Mucosa of descending colon (tissue), 3 donors: Measurements from ENCODE around the gene INO80D. TPM values are rescaled to one million over a fixed set of nuclear protein-coding genes. Genes with fewer than 3 reads are reported as not detected.

Source experiments
- ATAC-seq: fragments of 200-7000 bp; cut with Tn5 transposase; one replicate; pipeline ENCODE4 v1.9.1; 2020; ENCODE audit warnings: mild to moderate bottlenecking, moderate library complexity
- DNase-seq, 3 donors: peaks; one replicate each; pipeline ENCODE4 v3.0.0-alpha.2; 2020
- H3K36me3 ChIP-seq: fragments of 200-600 bp; one replicate; pipeline ENCODE4 v1.8.0; 2021; ENCODE audit warnings: low read depth, mild to moderate bottlenecking
- H3K4me1 ChIP-seq: fragments of 200-600 bp; one replicate; pipeline ENCODE4 v1.8.0; 2021; ENCODE audit warnings: low read depth, mild to moderate bottlenecking
- H3K4me3 ChIP-seq: fragments of 200-600 bp; one replicate; pipeline ENCODE4 v1.8.0; 2021; ENCODE audit warnings: mild to moderate bottlenecking
- H3K9me3 ChIP-seq: fragments of 200-600 bp; one replicate; pipeline ENCODE4 v1.8.0; 2021; ENCODE audit warnings: mild to moderate bottlenecking
- CTCF ChIP-seq: fragments of 200-600 bp; IDR thresholded peaks from one replicate; pipeline ENCODE4 v1.8.0; 2022; ENCODE audit warnings: antibody characterized with exemption, mild to moderate bottlenecking
- intact Hi-C, 2 donors: fragments of 100-400 bp; cut with DNase I in 1 of 2; cut with micrococcal nuclease in 1 of 2; formaldehyde crosslinking; loops; one replicate each; pipeline versions ENCODE4 v1.11.0 to v1.11.1; 2022; cut with DNase I, micrococcal nuclease
- total RNA-seq, 3 donors: library from RNA; stranded (reverse); fragmentation: NEBNext Ultra II Directional in 2 of 3; extraction: Animal tissue kit (Norgen Biotek cat#: 25700) in 2 of 3; gene quantifications; one replicate each; pipeline versions ENCODE4 v1.2.1 to v1.2.4, GENCODE V29; 2021 to 2023
- donor health status: DM: no; HTN: no; CAD: no; lungs with moderate emphysema.
- donor health status: DM: no; HTN: no; CAD: no.
- donor health status: DM: no; HTN: yes; CAD: no.

The INO80D gene
- total RNA-seq, 3 donors from 2014 or later, result 27.3 to 36.2 (median 30.8) TPM

GRCh38 chr2:205967391-205968075 is 118.4 kb downstream of the INO80D start:
- ATAC-seq (no peak), DNase-seq (no peak)
- intact Hi-C loops, result no loop called here
- H3K4me3 ChIP-seq, result no peak overlapping the region
- TF ChIP-seq CTCF, result no peak
- H3K9me3 ChIP-seq, result no peaks in the 10 kb centered on the region
- no peaks in the 10 kb centered on the region for H3K36me3 ChIP-seq
- peaks cover 4% of the 10 kb centered on the region for H3K4me1 ChIP-seq

GRCh38 chr2:205965707-205966106 is 120.3 kb downstream of the INO80D start:
- ATAC-seq (no peak), DNase-seq (no peak)
- Histone ChIP-seq H3K9me3 (no peaks in the 10 kb centered on the region), H3K4me3 (no peak overlapping the region), H3K4me1 (no peaks in the 10 kb centered on the region), H3K36me3 (no peaks in the 10 kb centered on the region)
- intact Hi-C loops, result no loop called here
- TF ChIP-seq CTCF, result no peak

DNA sequence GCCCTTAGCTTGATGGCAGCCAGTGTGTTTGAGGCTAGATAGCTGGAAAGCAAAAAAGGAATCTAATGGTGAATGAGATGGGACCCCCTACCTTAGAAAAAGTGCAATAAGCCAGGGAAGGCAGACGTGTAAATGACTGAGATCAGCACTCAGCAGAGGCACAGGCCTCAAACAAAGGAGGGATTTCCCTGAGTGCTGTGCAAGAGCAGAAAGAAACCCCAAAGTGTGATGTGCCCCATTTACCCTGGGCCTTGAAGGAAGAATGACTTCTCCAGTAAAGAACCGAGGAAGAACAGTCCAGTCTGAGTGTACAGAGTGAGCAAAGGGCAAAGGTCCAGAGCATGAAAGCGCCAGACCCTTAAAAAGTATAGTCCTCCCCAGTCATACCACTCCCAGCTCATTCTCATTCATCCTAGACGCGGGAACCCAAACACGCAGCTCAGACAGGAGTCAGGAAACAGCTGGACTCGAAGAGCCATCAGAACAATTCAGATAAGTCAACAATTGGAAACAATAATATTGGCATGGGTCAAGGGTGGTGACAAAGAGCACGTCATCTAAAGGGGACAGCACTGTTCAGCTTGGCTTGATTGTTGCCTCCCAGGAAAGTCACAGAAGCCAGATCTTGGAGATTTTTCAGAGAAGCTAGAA is 121.7 kb downstream of the INO80D start:
- no peak for TF ChIP-seq CTCF

GRCh38 chr2:205959521-205959920 is 126.5 kb downstream of the INO80D start:
- no peaks in the 10 kb centered on the region for H3K9me3 ChIP-seq
- intact Hi-C loops, result no loop called here
- ATAC-seq (no peak), DNase-seq (no peak)
- no peak for TF ChIP-seq CTCF
- no peak overlapping the region for H3K4me3 ChIP-seq
- no peaks in the 10 kb centered on the region for H3K36me3 ChIP-seq
- H3K4me1 ChIP-seq, result peaks cover 10% of the 10 kb centered on the region

More for the DNA sequence above, 121.7 kb downstream of the INO80D start:
- intact Hi-C loops, result no loop called here
- DNase-seq (no peak), ATAC-seq (peak; percentile 63)
- no peaks in the 10 kb centered on the region for H3K36me3 ChIP-seq
- no peaks in the 10 kb centered on the region for H3K4me1 ChIP-seq
- H3K9me3 ChIP-seq, result no peaks in the 10 kb centered on the region
- no peak overlapping the region for H3K4me3 ChIP-seq

DNA sequence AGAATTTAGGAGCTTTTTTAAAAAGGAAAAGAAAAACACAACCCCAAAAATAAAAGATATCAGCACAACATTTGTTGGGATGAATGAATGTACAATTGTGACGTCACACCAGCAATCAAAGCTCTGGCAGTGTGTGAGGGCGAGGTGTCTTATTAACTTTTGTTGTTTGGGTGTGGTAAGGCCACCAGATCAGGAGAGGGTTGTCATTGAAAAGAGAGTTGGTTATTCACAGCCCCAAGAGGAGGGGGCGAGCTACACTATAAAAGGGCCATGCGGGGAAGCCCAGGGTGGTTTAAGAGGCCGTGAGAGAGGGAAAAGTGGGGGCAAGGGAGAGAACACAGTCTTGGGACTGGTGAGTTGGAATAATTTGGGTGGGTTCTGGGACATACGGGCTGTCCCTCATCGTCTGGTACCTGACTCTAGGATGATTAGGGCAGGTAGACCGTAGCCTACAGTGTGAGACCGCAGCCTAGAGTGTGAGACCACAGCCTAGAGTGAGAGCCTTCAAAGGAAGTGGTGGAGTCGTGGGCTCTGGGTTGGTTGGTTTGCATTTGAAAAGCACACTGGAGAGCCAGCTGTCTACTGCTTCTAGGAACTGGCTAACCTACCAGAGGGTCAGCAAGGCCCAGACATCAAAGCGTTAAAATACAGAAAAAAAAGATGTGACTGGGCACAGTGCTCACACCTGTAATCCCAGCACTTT is 128.4 kb downstream of the INO80D start:
- TF ChIP-seq CTCF, result no peak
- intact Hi-C loops, result no loop called here
- Histone ChIP-seq H3K4me1 (peaks cover 10% of the 10 kb centered on the region), H3K36me3 (no peaks in the 10 kb centered on the region), H3K9me3 (no peaks in the 10 kb centered on the region), H3K4me3 (no peak overlapping the region)
- peak in 2 of 3 donors; percentile 42 to 76 for DNase-seq
- peak; percentile 94 for ATAC-seq
